MCF 10A (cell line): Measurements from ENCODE around the gene RCBTB2. TPM values are rescaled to one million over a fixed set of nuclear protein-coding genes. Genes with fewer than 3 reads are reported as not detected.
"Not testable (repeated sequence)": the region's sequence is repeated elsewhere in the genome, so short reads cannot be mapped to it uniquely, and the experiment has no call there.

Experiments used
- BruUV-seq: library from RNA; stranded (reverse); fragments of 400-500 nt; replicated peaks from 2 replicates; lab custom pipeline; 2021; lab: Mats Ljungman, UMichigan
- CTCF ChIA-PET: fragments of 300-600 bp; sonication (Branson Sonifier 250); formaldehyde crosslinking; extraction: SDS; loops from one replicate; lab custom pipeline; 2021; ENCODE audit warnings: antibody characterized with exemption, inconsistent platforms; lab: Yijun Ruan, JAX
- POLR2A ChIA-PET: fragments of 300-600, 350-650 bp; sonication (Branson Sonifier 250); formaldehyde crosslinking; extraction: SDS; loops from one replicate; lab custom pipeline; 2020; ENCODE audit warnings: antibody characterized with exemption, inconsistent platforms; lab: Yijun Ruan, JAX
- DNase-seq: peaks from one replicate; pipeline ENCODE4 v3.0.0-alpha.2; 2018; ENCODE audit not compliant: unreplicated experiment
- H3K27ac Mint-ChIP-seq: one replicate; pipeline ENCODE4 v1.8.0; 2022; ENCODE audit warnings: mild to moderate bottlenecking, low read depth, mixed read lengths; ENCODE audit not compliant: unreplicated experiment
- H3K27me3 Mint-ChIP-seq: one replicate; pipeline ENCODE4 v1.8.0; 2022; ENCODE audit warnings: mixed read lengths; ENCODE audit not compliant: insufficient read depth, unreplicated experiment
- H3K36me3 Mint-ChIP-seq: one replicate; pipeline ENCODE4 v1.8.0; 2022; ENCODE audit warnings: mild to moderate bottlenecking, moderate library complexity, mixed read lengths; ENCODE audit not compliant: insufficient read depth, unreplicated experiment
- H3K4me1 Mint-ChIP-seq: one replicate; pipeline ENCODE4 v1.8.0; 2022; ENCODE audit warnings: mixed read lengths; ENCODE audit not compliant: insufficient read depth, unreplicated experiment
- H3K4me3 Mint-ChIP-seq: one replicate; pipeline ENCODE4 v1.8.0; 2022; ENCODE audit warnings: mild to moderate bottlenecking, moderate library complexity, mixed read lengths; ENCODE audit not compliant: unreplicated experiment
- H3K9me3 Mint-ChIP-seq: one replicate; pipeline ENCODE4 v1.8.0; 2022; ENCODE audit warnings: mixed read lengths; ENCODE audit not compliant: unreplicated experiment
- CTCF ChIP-seq: fragments of 200-600 bp; IDR thresholded peaks from one replicate; pipeline ENCODE4 v1.8.0; 2022; ENCODE audit warnings: antibody characterized with exemption, mild to moderate bottlenecking; ENCODE audit not compliant: unreplicated experiment
- intact Hi-C: fragments of 100-400 bp; cut with micrococcal nuclease; formaldehyde crosslinking; loops from 2 replicates; pipeline ENCODE4 v1.14.1; 2022
- total RNA-seq: library from RNA; stranded (reverse); gene quantifications from 2 replicates; pipeline ENCODE4 v1.2.3, GENCODE V29; 2022

RCBTB2 gene
- total RNA-seq, 1 experiment from 2014 or later, result 2.4 TPM

- intact Hi-C loops, result loop anchor here (1.0 to 10.0 kb wide), 5 partner anchors 179 to 775 kb away; no protein-coding TSS in a partner anchor
- DNase-seq, result peak; percentile 75
- TF ChIP-seq CTCF, result peak; percentile 68
- no TSS peak for BruUV-seq
- no peaks in the 10 kb centered on the region for H3K27me3 Mint-ChIP-seq
- POLR2A ChIA-PET, result interaction anchor here (0.6 to 4.6 kb wide), 17 partner anchors 12 to 486 kb away, joined by 3 to 31 read pairs (median 5); partner anchors contain the start of genes ITM2B, LPAR6, MED4 and RB1
- H3K27ac Mint-ChIP-seq, result no peak overlapping the region
- no peaks in the 10 kb centered on the region for H3K9me3 Mint-ChIP-seq
- peaks cover 5% of the 10 kb centered on the region for H3K4me1 Mint-ChIP-seq
- H3K36me3 Mint-ChIP-seq, result no peaks in the 10 kb centered on the region
- no peak overlapping the region for H3K4me3 Mint-ChIP-seq
- CTCF ChIA-PET, result interaction anchor here (0.5 to 6.8 kb wide), 29 partner anchors 11 to 1816 kb away, joined by 3 to 100 read pairs (median 4); no protein-coding TSS in a partner anchor
These were observed 47.4 kb upstream of the RCBTB2 start for GRCh38 chr13:48580185-48580803.

GRCh38 chr13:48579919-48580180, 47.0 kb upstream of the RCBTB2 start:
- not testable (repeated sequence) for BruUV-seq, H3K9me3 Mint-ChIP-seq, DNase-seq, H3K4me3 Mint-ChIP-seq, H3K4me1 Mint-ChIP-seq, H3K36me3 Mint-ChIP-seq, H3K27me3 Mint-ChIP-seq, H3K27ac Mint-ChIP-seq
- POLR2A ChIA-PET, result interaction anchor here (0.6 to 4.6 kb wide), 18 partner anchors 11 to 485 kb away, joined by 3 to 31 read pairs (median 4); partner anchors contain the start of genes ITM2B, LPAR6, MED4 and RB1
- intact Hi-C loops, result loop anchor here (1.0 to 10.0 kb wide), 5 partner anchors 179 to 775 kb away; no protein-coding TSS in a partner anchor
- CTCF ChIA-PET, result interaction anchor here (0.5 to 6.8 kb wide), 26 partner anchors 11 to 1815 kb away, joined by 3 to 100 read pairs (median 4); no protein-coding TSS in a partner anchor

- intact Hi-C loops, result no loop called here
- H3K9me3 Mint-ChIP-seq, result no peaks in the 10 kb centered on the region
- H3K36me3 Mint-ChIP-seq, result no peaks in the 10 kb centered on the region
- CTCF ChIA-PET, result interaction anchor here (0.5 to 6.8 kb wide), 29 partner anchors 10 to 1815 kb away, joined by 3 to 100 read pairs (median 4); no protein-coding TSS in a partner anchor
- DNase-seq, result peak; percentile 26
- POLR2A ChIA-PET, result interaction anchor here (0.5 to 4.6 kb wide), 22 partner anchors 10 to 485 kb away, joined by 3 to 31 read pairs (median 4); partner anchors contain the start of genes ITM2B, LPAR6, MED4 and RB1
- BruUV-seq, result no TSS peak
- no peaks in the 10 kb centered on the region for H3K27me3 Mint-ChIP-seq
- H3K4me1 Mint-ChIP-seq, result peaks cover 3% of the 10 kb centered on the region
- TF ChIP-seq CTCF, result no peak
- no peak overlapping the region for H3K27ac Mint-ChIP-seq
- H3K4me3 Mint-ChIP-seq, result no peak overlapping the region
These were observed 46.5 kb upstream of the RCBTB2 start for GRCh38 chr13:48579165-48579918.

- POLR2A ChIA-PET, result interaction anchor here (0.5 to 4.6 kb wide), 16 partner anchors 9 to 484 kb away, joined by 3 to 31 read pairs (median 4); partner anchors contain the start of genes ITM2B, LPAR6, MED4 and RB1
- H3K27me3 Mint-ChIP-seq, result no peaks in the 10 kb centered on the region
These were observed 45.8 kb upstream of the RCBTB2 start for GRCh38 chr13:48578516-48579164.

More at GRCh38 chr13:48578516-48579164, 45.8 kb upstream of the RCBTB2 start:
- Mint-ChIP-seq H3K9me3 (no peaks in the 10 kb centered on the region), H3K36me3 (no peaks in the 10 kb centered on the region), H3K4me1 (no peaks in the 10 kb centered on the region), H3K4me3 (no peak overlapping the region), H3K27ac (no peak overlapping the region)
- no peak for DNase-seq
- BruUV-seq, result no TSS peak
- intact Hi-C loops, result no loop called here
- TF ChIP-seq CTCF, result no peak
- CTCF ChIA-PET, result interaction anchor here (1.0 to 6.8 kb wide), 12 partner anchors 9 to 452 kb away, joined by 3 to 100 read pairs (median 4); no protein-coding TSS in a partner anchor
